ENCODE results near the gene SLITRK2.

The SLITRK2 gene

DNA sequence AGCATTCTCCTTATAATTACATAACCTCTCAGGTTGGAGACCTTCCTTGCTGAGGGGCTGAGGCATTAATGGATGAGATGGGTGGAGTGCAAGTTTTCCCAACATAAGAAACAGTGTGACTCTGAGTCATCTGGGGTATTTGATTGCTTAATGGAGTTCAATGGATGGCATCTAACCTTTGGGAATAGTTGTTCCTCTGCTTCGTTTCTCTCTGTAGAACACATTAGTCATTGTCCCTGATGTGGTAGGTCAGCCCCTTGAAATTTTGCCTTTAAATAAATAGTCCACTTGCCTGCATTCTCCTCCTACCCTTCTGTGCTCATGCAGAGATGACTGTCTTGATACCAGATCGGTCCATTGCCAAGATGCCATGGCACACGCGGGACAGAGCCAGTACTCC is 38.6 kb downstream of the SLITRK2 start:
- DNase-seq (ENCODE audit: low spot score) = peak; percentile 55

DNA sequence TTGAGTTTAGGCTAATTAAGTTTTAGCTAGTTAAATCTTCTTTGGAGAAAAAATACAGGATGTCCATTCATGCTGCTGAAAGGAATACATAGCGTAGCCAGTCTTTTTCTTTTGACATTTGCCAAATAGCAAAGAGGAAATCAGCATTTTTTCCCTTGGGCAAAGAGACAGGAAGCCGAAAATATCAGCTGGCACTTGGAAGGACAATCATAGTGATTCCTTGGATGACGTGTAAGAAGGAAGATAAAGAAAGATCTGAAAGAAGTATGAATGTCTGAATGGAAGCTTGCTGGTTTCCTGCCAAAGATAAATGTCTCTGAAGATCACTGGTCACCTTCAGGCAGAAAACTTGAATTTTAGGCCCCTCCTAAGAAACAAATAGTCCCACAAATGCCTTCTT is 44.2 kb downstream of the SLITRK2 start:
- peak; percentile 68 for DNase-seq (ENCODE audit: low spot score)

DNA sequence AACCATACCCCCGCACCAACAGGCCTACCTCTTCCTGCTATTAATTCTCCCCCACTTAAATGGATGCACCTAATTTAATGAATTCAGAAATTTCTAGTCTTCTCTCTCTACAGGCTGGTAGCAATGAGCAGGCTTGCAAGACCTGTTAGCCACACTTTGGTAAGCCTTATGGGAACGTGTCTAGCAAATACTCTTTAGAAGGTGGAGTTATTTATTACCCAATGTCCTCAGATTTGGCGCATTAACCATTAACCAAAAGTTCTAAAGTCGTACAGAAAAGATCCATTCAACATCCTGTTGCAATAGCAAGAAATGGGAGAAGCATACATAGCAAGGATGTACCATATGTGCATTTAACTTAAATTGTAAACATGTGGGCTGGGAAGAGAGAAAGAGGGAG is 47.5 kb downstream of the SLITRK2 start:
- no peak for DNase-seq (ENCODE audit: low spot score)
